ENCODE measurements around the gene CACNA1G.
A peak's percentile ranks its signal among the peaks of the same experiment; 100 is the strongest.

The CACNA1G gene

GRCh38 chr17:50560185-50560824, at the start of gene CACNA1G:
Gene CACNA1G (plus strand): TSS chr17:50560715. CDS start chr17:50561460, 745 bp downstream.
- 0 out of 2 replicates have a peak within 1 kb of the TSS, but pooled peaks have one; percentile 23 for H3K27ac ChIP-seq
- TF ChIP-seq ZFX (IDR thresholded peaks at IDR 0.05; ENCODE audit: borderline replicate concordance) (no peak), CTCF (IDR thresholded peaks at IDR 0.05) (no peak)

GRCh38 chr17:50511058-50511457, 49.5 kb upstream of the CACNA1G start:
- H3K27ac ChIP-seq = no peak overlapping the region

GRCh38 chr17:50513495-50513894, 47.0 kb upstream of the CACNA1G start:
- H3K27ac ChIP-seq = no peak overlapping the region
- TF ChIP-seq ZFX (IDR thresholded peaks at IDR 0.05; ENCODE audit: borderline replicate concordance) = no peak
- no peak for TF ChIP-seq CTCF (IDR thresholded peaks at IDR 0.05)

More at GRCh38 chr17:50511058-50511457, 49.5 kb upstream of the CACNA1G start:
- TF ChIP-seq CTCF (IDR thresholded peaks at IDR 0.05) = no peak
- TF ChIP-seq ZFX (IDR thresholded peaks at IDR 0.05; ENCODE audit: borderline replicate concordance) = no peak

GRCh38 chr17:50514388-50514787, 46.1 kb upstream of the CACNA1G start:
- no peak overlapping the region for H3K27ac ChIP-seq
- TF ChIP-seq CTCF (IDR thresholded peaks at IDR 0.05) (no peak), ZFX (IDR thresholded peaks at IDR 0.05; ENCODE audit: borderline replicate concordance) (no peak)

GRCh38 chr17:50514936-50515702, 45.4 kb upstream of the CACNA1G start:
- H3K27ac ChIP-seq = no peak overlapping the region
- no peak for TF ChIP-seq ZFX (IDR thresholded peaks at IDR 0.05; ENCODE audit: borderline replicate concordance)
- TF ChIP-seq CTCF (IDR thresholded peaks at IDR 0.05) = no peak

GRCh38 chr17:50517011-50517410, 43.5 kb upstream of the CACNA1G start:
- no peak overlapping the region for H3K27ac ChIP-seq
- TF ChIP-seq CTCF (IDR thresholded peaks at IDR 0.05) (no peak), ZFX (IDR thresholded peaks at IDR 0.05; ENCODE audit: borderline replicate concordance) (no peak)

All from 22Rv1 (cell line).